IMR-90 (cell line): Measurements from ENCODE around the gene SSU72. TPM values are rescaled to one million over a fixed set of nuclear protein-coding genes. Genes with fewer than 3 reads are reported as not detected.

ENCODE experiments used
- ATAC-seq: fragments of 200-7000 bp; cut with Tn5 transposase; 2 replicates; pipeline ENCODE4 v1.9.1; 2020; ENCODE audit warnings: low read depth, mild to moderate bottlenecking, moderate library complexity
- BruUV-seq: library from RNA; stranded (reverse); fragments of 400-500 nt; replicated peaks from 2 replicates; lab custom pipeline; 2021; lab: Mats Ljungman, UMichigan
- CTCF ChIA-PET: fragments of 300-600 bp; formaldehyde crosslinking; extraction: SDS; loops from one replicate; lab custom pipeline; 2021; ENCODE audit warnings: antibody characterized with exemption; lab: Yijun Ruan, JAX
- POLR2A ChIA-PET: fragments of 300-600 bp; sonication (Branson Sonifier 250); formaldehyde crosslinking; loops from one replicate; lab custom pipeline; 2022; ENCODE audit warnings: antibody characterized with exemption; ENCODE audit not compliant: unreplicated experiment; lab: Charles Lee
- DNase-seq: peaks from one replicate; pipeline ENCODE4 v3.0.0; 2013
- H2AFZ ChIP-seq: replicated peaks from 2 replicates; pipeline ENCODE3; 2013; ENCODE audit warnings: low read length, mild to moderate bottlenecking; ENCODE audit not compliant: poor library complexity
- H2AK5ac ChIP-seq: 2 replicates; pipeline ENCODE4 v1.6.1; 2013; ENCODE audit warnings: low read depth, low read length, inconsistent platforms
- H2AK9ac ChIP-seq: replicated peaks from 2 replicates; pipeline ENCODE3; 2013; ENCODE audit warnings: mild to moderate bottlenecking, low read depth, low read length, moderate library complexity; ENCODE audit not compliant: poor library complexity
- H2BK120ac ChIP-seq: 2 replicates; pipeline ENCODE4 v1.6.1; 2013; ENCODE audit warnings: low read depth, low read length, inconsistent platforms
- H2BK15ac ChIP-seq: 3 replicates; pipeline ENCODE4 v1.6.1; 2013; ENCODE audit warnings: low read depth, low read length, inconsistent platforms
- H2BK20ac ChIP-seq: 2 replicates; pipeline ENCODE4 v1.6.1; 2013; ENCODE audit warnings: low read depth, mild to moderate bottlenecking, inconsistent platforms, low read length, moderate library complexity
- H2BK5ac ChIP-seq: 2 replicates; pipeline ENCODE4 v1.6.1; 2013; ENCODE audit warnings: mild to moderate bottlenecking, low read depth, low read length, inconsistent platforms; ENCODE audit not compliant: poor library complexity, severe bottlenecking
- H3K14ac ChIP-seq: replicated peaks from 2 replicates; pipeline ENCODE4 v1.6.1; 2013; ENCODE audit warnings: low read depth, low read length, inconsistent platforms
- H3K18ac ChIP-seq: 2 replicates; pipeline ENCODE4 v1.6.1; 2013; ENCODE audit warnings: low read depth, low read length, control low read depth
- H3K23ac ChIP-seq: 2 replicates; pipeline ENCODE4 v1.6.1; 2013; ENCODE audit warnings: low read depth, low read length, inconsistent platforms
- H3K27ac ChIP-seq: 2 replicates; pipeline ENCODE4 v1.5.1; 2013; ENCODE audit warnings: mild to moderate bottlenecking, control low read depth, low read length; ENCODE audit not compliant: insufficient read depth
- H3K27me3 ChIP-seq: 2 replicates; pipeline ENCODE4 v1.6.1; 2013; ENCODE audit warnings: low read length; ENCODE audit not compliant: control insufficient read depth, insufficient read depth
- H3K36me3 ChIP-seq: 2 replicates; pipeline ENCODE4 v1.6.1; 2013; ENCODE audit warnings: low read length, mixed read lengths; ENCODE audit not compliant: control insufficient read depth, insufficient read depth
- H3K4ac ChIP-seq: 2 replicates; pipeline ENCODE4 v1.6.1; 2013; ENCODE audit warnings: low read depth, low read length, inconsistent platforms
- H3K4me1 ChIP-seq: 2 replicates; pipeline ENCODE4 v1.6.1; 2013; ENCODE audit warnings: low read length, mixed read lengths; ENCODE audit not compliant: control insufficient read depth, insufficient read depth
- H3K4me2 ChIP-seq: 2 replicates; pipeline ENCODE4 v1.6.1; 2013; ENCODE audit warnings: low read depth, mild to moderate bottlenecking, control low read depth, low read length, moderate library complexity
- H3K4me3 ChIP-seq: 2 replicates; pipeline ENCODE4 v1.5.1; 2013; ENCODE audit warnings: low read depth, mild to moderate bottlenecking, control low read depth, low read length, moderate library complexity; ENCODE audit not compliant: insufficient read depth
- H3K56ac ChIP-seq: 2 replicates; pipeline ENCODE4 v1.6.1; 2013; ENCODE audit warnings: low read length, inconsistent platforms; ENCODE audit not compliant: insufficient read depth; ENCODE audit errors: extremely low read depth
- H3K79me1 ChIP-seq, 2 experiments: 2 replicates each; pipeline ENCODE4 v1.6.1; 2013; ENCODE audit warnings: low read length in 2 of 2, inconsistent platforms in 1 of 2, low read depth in 1 of 2
- H3K9ac ChIP-seq: 2 replicates; pipeline ENCODE4 v1.6.1; 2013; ENCODE audit warnings: low read depth, low read length, control low read depth
- H3K9me1 ChIP-seq: 2 replicates; pipeline ENCODE4 v1.6.1; 2013; ENCODE audit warnings: low read length, inconsistent platforms; ENCODE audit not compliant: insufficient read depth
- H3K9me3 ChIP-seq: 2 replicates; pipeline ENCODE4 v1.6.1; 2013; ENCODE audit warnings: low read length; ENCODE audit not compliant: control insufficient read depth, insufficient read depth
- H4K20me1 ChIP-seq: 2 replicates; pipeline ENCODE4 v1.6.1; 2013; ENCODE audit warnings: low read length, inconsistent platforms; ENCODE audit not compliant: insufficient read depth
- H4K5ac ChIP-seq: 2 replicates; pipeline ENCODE4 v1.6.1; 2013; ENCODE audit warnings: mild to moderate bottlenecking, low read depth, low read length, control low read depth
- H4K8ac ChIP-seq, 2 experiments: 2 replicates each; pipeline ENCODE4 v1.6.1; 2013; ENCODE audit warnings: low read depth in 2 of 2, low read length in 2 of 2, control low read depth in 1 of 2, inconsistent platforms in 1 of 2
- H4K91ac ChIP-seq: 2 replicates; pipeline ENCODE4 v1.6.1; 2013; ENCODE audit warnings: low read depth, low read length, inconsistent platforms; ENCODE audit not compliant: insufficient read depth
- BHLHE40 ChIP-seq: fragments of 150-350 bp; IDR thresholded peaks from 2 replicates; pipeline ENCODE4 v1.6.1; 2016; ENCODE audit warnings: mild to moderate bottlenecking, low read depth, low read length
- CEBPB ChIP-seq: IDR thresholded peaks from 2 replicates; pipeline ENCODE4 v1.6.1; 2012; ENCODE audit warnings: low read depth, low read length, improper control_type of control experiment
- CHD1 ChIP-seq: IDR thresholded peaks from 2 replicates; pipeline ENCODE4 v1.6.1; 2012; ENCODE audit warnings: low read depth, low read length, improper control_type of control experiment
- CTCF ChIP-seq: conservative IDR thresholded peaks from 2 replicates; pipeline ENCODE4 v1.5.1; 2012; ENCODE audit warnings: mild to moderate bottlenecking, low read depth, low read length, improper control_type of control experiment
- ELK1 ChIP-seq: fragments of 150-350 bp; IDR thresholded peaks from 2 replicates; pipeline ENCODE4 v1.6.1; 2016; ENCODE audit warnings: low read depth, mild to moderate bottlenecking, low read length, moderate library complexity, borderline replicate concordance
- FOS ChIP-seq: fragments of 150-350 bp; IDR thresholded peaks from 2 replicates; pipeline ENCODE4 v1.6.1; 2016; ENCODE audit warnings: low read depth, low read length
- MAFK ChIP-seq: IDR thresholded peaks from 2 replicates; pipeline ENCODE4 v1.6.1; 2012; ENCODE audit warnings: low read depth, low read length, improper control_type of control experiment
- MAZ ChIP-seq: IDR thresholded peaks from 2 replicates; pipeline ENCODE4 v1.6.1; 2012; ENCODE audit warnings: low read depth, mild to moderate bottlenecking, low read length, improper control_type of control experiment, moderate library complexity, borderline replicate concordance
- MXI1 ChIP-seq: IDR thresholded peaks from 2 replicates; pipeline ENCODE4 v1.6.1; 2012; ENCODE audit warnings: low read depth, mild to moderate bottlenecking, low read length, moderate library complexity, borderline replicate concordance
- NFE2L2 ChIP-seq: fragments of 150-350 bp; IDR thresholded peaks from 2 replicates; pipeline ENCODE4 v1.6.1; 2016; ENCODE audit warnings: low read depth, mild to moderate bottlenecking, low read length
- RAD21 ChIP-seq: IDR thresholded peaks from 2 replicates; pipeline ENCODE4 v1.6.1; 2012; ENCODE audit warnings: low read length, improper control_type of control experiment
- RFX5 ChIP-seq: IDR thresholded peaks from 2 replicates; pipeline ENCODE4 v1.8.0; 2012; ENCODE audit warnings: low read depth, mild to moderate bottlenecking, low read length, moderate library complexity
- SMC3 ChIP-seq: fragments of 150-350 bp; IDR thresholded peaks from 2 replicates; pipeline ENCODE4 v1.6.1; 2016; ENCODE audit warnings: low read depth, mild to moderate bottlenecking, antibody characterized with exemption, low read length, moderate library complexity
- WGBS, 2 experiments: methylation state at CpG; one replicate each; pipeline versions ENCODE4 v1.1.5 to v1.1.7; 2013; ENCODE audit warnings: missing lambda C conversion rate in 2 of 2; ENCODE audit not compliant: insufficient read length in 1 of 2; ENCODE audit errors: extremely low coverage in 2 of 2; 5-methylcytosine and 5-hydroxymethylcytosine counted together
- dilution Hi-C: fragments of 300-500 bp; cut with HindIII; formaldehyde crosslinking; loops from one replicate; pipeline ENCODE4 v1.14.3; 2018; ENCODE audit warnings: low sequenced_read_pairs; ENCODE audit not compliant: unreplicated experiment
- in situ Hi-C: fragments of 300-500 bp; cut with MboI; formaldehyde crosslinking; loops from 3 replicates; pipeline ENCODE4 v1.14.3; 2019; ENCODE audit warnings: low sequenced_read_pairs, inconsistent platforms, mixed read lengths
- intact Hi-C: fragments of 100-400 bp; cut with micrococcal nuclease; formaldehyde crosslinking; loops from 2 replicates; pipeline ENCODE4 v1.10.0; 2022
- polyA plus RNA-seq, 3 experiments: library from polyadenylated mRNA; depleted of rRNA; stranded (reverse); fragments of >200 nt; gene quantifications; 2 replicates each; pipeline ENCODE4 v1.2.3, GENCODE V29; 2012; ENCODE audit warnings: low replicate concordance in 1 of 3
- total RNA-seq: library from RNA; depleted of rRNA; stranded (reverse); fragments of >200 nt; gene quantifications from 2 replicates; pipeline ENCODE4 v1.2.3, GENCODE V29; 2012
- TF ChIP-seq, protein P1 (sequence below): fragments of 150-350 bp; IDR thresholded peaks from 2 replicates; pipeline ENCODE4 v1.6.1; 2017; ENCODE audit warnings: mild to moderate bottlenecking, antibody characterized with exemption, low read length, low read depth

Gene SSU72
- total and polyA plus RNA-seq, 2 of the 4 experiments (the other 2 are of a cell fraction) = 33.7 to 88.4 TPM

- Histone ChIP-seq H2BK15ac (no peak overlapping the region), H3K23ac (no peak overlapping the region), H3K4me1 (peaks cover 10% of the 10 kb centered on the region; the same call in 1 of the 2 replicates), H2BK120ac (no peak overlapping the region), H3K4me2 (no peak overlapping the region), H2AK9ac (peak overlapping the region; percentile 28), H4K91ac (no peak overlapping the region), H3K4ac (no peak overlapping the region), H3K27ac (no peak overlapping the region), H3K36me3 (no peaks in the 10 kb centered on the region), H3K9ac (no peak overlapping the region), H3K27me3 (peaks cover 24% of the 10 kb centered on the region), H3K9me3 (no peaks in the 10 kb centered on the region), H4K5ac (no peak overlapping the region), H3K9me1 (no peaks in the 10 kb centered on the region), H3K14ac (no peak overlapping the region), H4K8ac (no peak overlapping the region), H2BK20ac (no peak overlapping the region), H2BK5ac (no peak overlapping the region), H3K56ac (no peak overlapping the region), H2AFZ (peak overlapping the region; percentile 87), H2AK5ac (no peak overlapping the region), H3K18ac (no peak overlapping the region), H3K4me3 (no peak overlapping the region), H3K79me1 (no peaks in the 10 kb centered on the region), H4K20me1 (no peaks in the 10 kb centered on the region)
- no peak for ATAC-seq
- ChIA-PET POLR2A (no interaction called here), CTCF (no interaction called here)
- no TSS peak for BruUV-seq
- no peak for DNase-seq
- intact Hi-C loops = no loop called here
- in situ Hi-C loops = no loop called here
- TF ChIP-seq CEBPB = no peak
- TF ChIP-seq MAFK = no peak
- no peak for TF ChIP-seq RFX5
- no peak for TF ChIP-seq RAD21
- TF ChIP-seq NFE2L2 = no peak
- no peak for TF ChIP-seq SMC3
- TF ChIP-seq MAZ = no peak
- TF ChIP-seq CTCF = no peak
- TF ChIP-seq, protein P1, sequence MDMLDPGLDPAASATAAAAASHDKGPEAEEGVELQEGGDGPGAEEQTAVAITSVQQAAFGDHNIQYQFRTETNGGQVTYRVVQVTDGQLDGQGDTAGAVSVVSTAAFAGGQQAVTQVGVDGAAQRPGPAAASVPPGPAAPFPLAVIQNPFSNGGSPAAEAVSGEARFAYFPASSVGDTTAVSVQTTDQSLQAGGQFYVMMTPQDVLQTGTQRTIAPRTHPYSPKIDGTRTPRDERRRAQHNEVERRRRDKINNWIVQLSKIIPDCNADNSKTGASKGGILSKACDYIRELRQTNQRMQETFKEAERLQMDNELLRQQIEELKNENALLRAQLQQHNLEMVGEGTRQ = no peak
- no peak for TF ChIP-seq FOS
- TF ChIP-seq MXI1 = no peak
- TF ChIP-seq CHD1 = no peak
- no peak for TF ChIP-seq ELK1
- TF ChIP-seq BHLHE40 = no peak
- dilution Hi-C loops = no loop called here
- 90% methylated on average over 7 of the region's 13 CpGs; no CpG with 5 or more reads in 1 of the 2 experiments for WGBS, 2 experiments
Observed at GRCh38 chr1:1598720-1599029, 24.0 kb upstream of the SSU72 start.
